Activated naive CD4-positive, alpha-beta T cell treated with anti-CD3 and anti-CD28 coated beads, Interleukin-2, amount 10 ng/mL, durations not matched to agents 7 days and 5 days (primary cell): ENCODE measurements around the gene TAS2R9.
"Not testable (repeated sequence)": the region's sequence is repeated elsewhere in the genome, so short reads cannot be mapped to it uniquely, and the experiment has no call there.

ENCODE experiments used
- CTCF ChIA-PET: fragments of 350-600 bp; sonication (Branson Sonifier 250); formaldehyde crosslinking; loops from one replicate; lab custom pipeline; 2021; ENCODE audit warnings: antibody characterized with exemption; lab: Charles Lee
- DNase-seq: peaks from one replicate; pipeline ENCODE4 v3.0.0-alpha.2; 2020
- H3K27ac Mint-ChIP-seq: one replicate; pipeline ENCODE4 v1.8.0; 2021; ENCODE audit warnings: mild to moderate bottlenecking, moderate library complexity, mixed read lengths
- H3K27me3 Mint-ChIP-seq: one replicate; pipeline ENCODE4 v1.8.0; 2021; ENCODE audit warnings: mild to moderate bottlenecking, mixed read lengths
- H3K36me3 Mint-ChIP-seq: one replicate; pipeline ENCODE4 v1.8.0; 2021; ENCODE audit warnings: mixed read lengths
- H3K4me1 Mint-ChIP-seq: one replicate; pipeline ENCODE4 v1.8.0; 2021; ENCODE audit warnings: mixed read lengths
- H3K4me3 Mint-ChIP-seq: one replicate; pipeline ENCODE4 v1.8.0; 2021; ENCODE audit warnings: mild to moderate bottlenecking, moderate library complexity, mixed read lengths
- H3K9me3 Mint-ChIP-seq: one replicate; pipeline ENCODE4 v1.8.0; 2021; ENCODE audit warnings: mixed read lengths

The TAS2R9 gene

GRCh38 chr12:10801741-10802140, 8.2 kb downstream of the TAS2R9 start:
- CTCF ChIA-PET, result no interaction called here
- no peak overlapping the region for H3K4me3 Mint-ChIP-seq
- H3K36me3 Mint-ChIP-seq, result no peaks in the 10 kb centered on the region
- no peaks in the 10 kb centered on the region for H3K4me1 Mint-ChIP-seq
- H3K27me3 Mint-ChIP-seq, result peaks cover 7% of the 10 kb centered on the region
- no peak overlapping the region for H3K27ac Mint-ChIP-seq
- H3K9me3 Mint-ChIP-seq, result no peaks in the 10 kb centered on the region
- no peak for DNase-seq

- CTCF ChIA-PET, result no interaction called here
- no peaks in the 10 kb centered on the region for H3K4me1 Mint-ChIP-seq
- no peak overlapping the region for H3K4me3 Mint-ChIP-seq
- no peak overlapping the region for H3K27ac Mint-ChIP-seq
- peaks cover 3% of the 10 kb centered on the region for H3K27me3 Mint-ChIP-seq
- H3K36me3 Mint-ChIP-seq, result no peaks in the 10 kb centered on the region
- H3K9me3 Mint-ChIP-seq, result no peaks in the 10 kb centered on the region
- DNase-seq, result no peak
Measured at GRCh38 chr12:10794222-10794621, 15.7 kb downstream of the TAS2R9 start.

DNA sequence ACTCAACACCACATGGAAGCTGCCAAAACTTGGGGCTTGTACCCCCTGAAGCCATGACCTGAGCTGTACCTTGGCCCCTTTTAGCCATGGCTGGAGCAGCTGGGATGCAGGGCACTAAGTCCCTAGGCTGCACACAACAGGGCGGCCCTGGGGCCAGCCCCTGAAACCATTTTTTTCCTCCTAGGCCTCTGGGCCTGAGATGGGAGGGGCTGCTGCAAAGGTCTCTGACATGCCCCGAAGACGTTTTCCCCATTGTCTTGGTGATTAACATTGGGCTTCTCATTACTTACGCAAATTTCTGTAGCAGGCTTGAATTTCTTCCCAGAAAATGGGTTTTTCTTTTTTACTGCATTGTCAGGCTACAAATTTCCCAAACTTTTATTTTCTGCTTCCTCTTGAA, 18.2 kb downstream of the TAS2R9 start:
- H3K4me1 Mint-ChIP-seq, H3K36me3 Mint-ChIP-seq, DNase-seq, H3K27me3 Mint-ChIP-seq, H3K9me3 Mint-ChIP-seq, CTCF ChIA-PET, H3K4me3 Mint-ChIP-seq, H3K27ac Mint-ChIP-seq: not testable (repeated sequence)

DNA sequence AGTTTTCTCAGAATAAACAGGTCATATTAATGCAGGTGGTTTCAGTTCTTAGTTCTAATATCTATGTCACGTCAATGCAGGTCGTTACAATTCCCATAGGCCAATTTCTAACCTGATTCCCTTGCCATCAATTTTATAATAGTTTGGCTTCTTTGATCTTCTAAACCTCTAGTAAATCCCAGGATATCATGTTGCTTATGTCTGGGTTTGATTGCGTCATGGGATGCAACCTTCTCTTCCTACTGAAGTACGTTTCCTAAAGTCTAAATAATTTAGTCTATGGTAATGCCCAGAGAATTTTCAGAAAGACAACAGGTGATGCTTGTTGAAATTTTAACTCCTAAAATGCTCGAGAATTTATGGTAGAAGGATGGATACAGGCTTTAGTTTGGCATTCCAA, 26.7 kb downstream of the TAS2R9 start:
- CTCF ChIA-PET, result interaction anchor here (1.2 kb wide), 1 partner anchor 12 kb away, joined by 4 read pairs; no protein-coding TSS in a partner anchor
- no peaks in the 10 kb centered on the region for H3K9me3 Mint-ChIP-seq
- no peak overlapping the region for H3K4me3 Mint-ChIP-seq
- no peaks in the 10 kb centered on the region for H3K36me3 Mint-ChIP-seq
- DNase-seq, result no peak
- no peak overlapping the region for H3K27ac Mint-ChIP-seq
- peaks cover 9% of the 10 kb centered on the region for H3K27me3 Mint-ChIP-seq
- no peaks in the 10 kb centered on the region for H3K4me1 Mint-ChIP-seq

DNA sequence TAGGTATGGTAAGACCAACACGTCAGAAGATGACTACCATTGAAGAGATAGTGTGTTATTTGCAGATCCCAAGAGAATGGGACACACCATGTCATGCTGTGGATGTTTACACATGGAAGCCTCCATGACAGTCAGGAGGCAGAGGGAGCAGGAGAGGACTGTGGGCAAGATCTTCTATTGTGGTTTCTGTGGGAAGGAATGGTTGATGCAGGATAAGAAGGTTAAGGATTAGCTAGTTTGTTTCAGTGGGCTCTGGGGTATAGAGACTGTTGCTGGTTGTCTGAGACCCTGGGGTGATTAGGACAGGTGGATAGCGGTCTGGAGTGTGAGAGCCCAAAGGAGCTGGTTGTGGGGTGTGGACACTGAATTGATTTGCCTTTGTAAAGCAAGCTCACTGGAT, 30.9 kb downstream of the TAS2R9 start:
- DNase-seq, result no peak

DNA sequence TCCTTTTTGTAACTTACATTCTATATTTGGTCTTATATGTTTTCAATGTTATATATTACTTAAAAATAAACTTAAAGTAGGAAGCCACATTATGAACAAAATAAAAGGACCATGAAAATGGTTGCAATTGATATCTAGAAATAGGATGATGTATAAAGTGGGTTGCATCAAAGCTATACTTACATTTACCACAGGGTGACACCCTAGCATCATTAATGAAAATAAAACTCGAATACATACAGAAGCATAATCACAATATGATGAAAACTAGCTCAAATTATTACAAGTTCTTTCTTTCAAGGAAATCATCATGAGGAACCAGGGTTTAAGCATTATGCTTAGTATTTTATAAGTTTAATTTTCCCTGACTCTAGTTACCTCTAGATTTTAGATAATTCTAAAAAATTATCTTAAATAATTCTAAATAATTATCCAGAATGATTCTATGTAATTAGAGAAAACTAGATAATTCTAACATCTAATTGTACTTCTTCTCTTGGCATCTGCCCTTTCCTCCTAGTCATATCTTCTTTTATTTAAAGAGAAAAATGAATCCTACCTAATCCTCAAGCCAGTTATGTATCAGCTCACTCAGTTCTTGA, 38.7 kb downstream of the TAS2R9 start:
- CTCF ChIA-PET, result interaction anchor here (0.6 to 3.2 kb wide), 10 partner anchors 9 to 718 kb away, joined by 3 to 28 read pairs (median 4); no protein-coding TSS in a partner anchor
- H3K27me3 Mint-ChIP-seq, result peaks cover 23% of the 10 kb centered on the region

More for the DNA sequence above, 30.9 kb downstream of the TAS2R9 start:
- Mint-ChIP-seq H3K27ac (no peak overlapping the region), H3K4me3 (no peak overlapping the region), H3K4me1 (no peaks in the 10 kb centered on the region), H3K9me3 (no peaks in the 10 kb centered on the region), H3K36me3 (no peaks in the 10 kb centered on the region), H3K27me3 (peaks cover 11% of the 10 kb centered on the region)
- CTCF ChIA-PET, result interaction anchor here (0.7 to 2.1 kb wide), 3 partner anchors 8 to 709 kb away, joined by 3 to 6 read pairs (median 6); no protein-coding TSS in a partner anchor

GRCh38 chr12:10759657-10760056, 50.3 kb downstream of the TAS2R9 start:
- CTCF ChIA-PET, result no interaction called here

More for the DNA sequence above, 38.7 kb downstream of the TAS2R9 start:
- no peak overlapping the region for H3K27ac Mint-ChIP-seq
- H3K4me1 Mint-ChIP-seq, result no peaks in the 10 kb centered on the region
- H3K4me3 Mint-ChIP-seq, result no peak overlapping the region
- no peaks in the 10 kb centered on the region for H3K9me3 Mint-ChIP-seq
- DNase-seq, result no peak
- H3K36me3 Mint-ChIP-seq, result no peaks in the 10 kb centered on the region

More at GRCh38 chr12:10759657-10760056, 50.3 kb downstream of the TAS2R9 start:
- Mint-ChIP-seq H3K4me3 (no peak overlapping the region), H3K27me3 (peaks cover 17% of the 10 kb centered on the region), H3K9me3 (peaks cover 11% of the 10 kb centered on the region), H3K27ac (no peak overlapping the region), H3K36me3 (no peaks in the 10 kb centered on the region), H3K4me1 (no peaks in the 10 kb centered on the region)
- no peak for DNase-seq
